H1 (cell line): ENCODE measurements around the gene CTXN1.

Experiments
- EP300 ChIP-seq, 2 experiments: IDR thresholded peaks; 1 replicate in 1 of 2; 2 replicates in 1 of 2; pipeline ENCODE4 v1.6.1; 2011 to 2012; ENCODE audit warnings: low read depth in 2 of 2, low read length in 2 of 2, mild to moderate bottlenecking in 2 of 2, borderline replicate concordance in 1 of 2, inconsistent platforms in 1 of 2, moderate library complexity in 1 of 2
- FOSL1 ChIP-seq: IDR thresholded peaks from 2 replicates; pipeline ENCODE4 v1.6.1; 2011; ENCODE audit warnings: mild to moderate bottlenecking, low read depth, low read length, moderate library complexity; ENCODE audit not compliant: insufficient read depth
- NRF1 ChIP-seq: IDR thresholded peaks from 2 replicates; pipeline ENCODE4 v1.6.1; 2011; ENCODE audit warnings: mild to moderate bottlenecking, low read depth, low read length, improper control_type of control experiment
- POLR2A ChIP-seq, 2 experiments: IDR thresholded peaks; 1 replicate in 1 of 2; 2 replicates in 1 of 2; pipeline ENCODE4 v1.6.1; 2011; ENCODE audit warnings: low read depth in 2 of 2, low read length in 2 of 2, mild to moderate bottlenecking in 2 of 2; ENCODE audit errors: control extremely low read depth in 1 of 2
- RAD21 ChIP-seq, 2 experiments: IDR thresholded peaks in 1 of 2; conservative IDR thresholded peaks in 1 of 2; 2 replicates each; pipeline ENCODE4 v1.6.1; 2011; ENCODE audit warnings: low read depth in 2 of 2, low read length in 2 of 2, improper control_type of control experiment in 1 of 2, inconsistent platforms in 1 of 2, mild to moderate bottlenecking in 1 of 2, moderate library complexity in 1 of 2
- SIRT6 ChIP-seq: IDR thresholded peaks from one replicate; pipeline ENCODE4 v1.7.1; 2012; ENCODE audit warnings: low read length, inconsistent platforms
- SP1 ChIP-seq: IDR thresholded peaks from 2 replicates; pipeline ENCODE4 v1.6.1; 2011; ENCODE audit warnings: low read depth, low read length
- YY1 ChIP-seq: IDR thresholded peaks from 2 replicates; pipeline ENCODE4 v1.6.1; 2011; ENCODE audit warnings: low read depth, mild to moderate bottlenecking, low read length
- TF ChIP-seq, protein P1 (sequence below), 3 experiments: IDR thresholded peaks; 1 replicate in 2 of 3; 2 replicates in 1 of 3; pipeline versions ENCODE4 v1.5.1 to v1.6.1; 2011; ENCODE audit warnings: low read length in 3 of 3, mild to moderate bottlenecking in 3 of 3, inconsistent platforms in 2 of 3, low read depth in 1 of 3, moderate library complexity in 1 of 3; ENCODE audit not compliant: insufficient read depth in 1 of 3; ENCODE audit errors: control extremely low read depth in 1 of 3

DNA sequence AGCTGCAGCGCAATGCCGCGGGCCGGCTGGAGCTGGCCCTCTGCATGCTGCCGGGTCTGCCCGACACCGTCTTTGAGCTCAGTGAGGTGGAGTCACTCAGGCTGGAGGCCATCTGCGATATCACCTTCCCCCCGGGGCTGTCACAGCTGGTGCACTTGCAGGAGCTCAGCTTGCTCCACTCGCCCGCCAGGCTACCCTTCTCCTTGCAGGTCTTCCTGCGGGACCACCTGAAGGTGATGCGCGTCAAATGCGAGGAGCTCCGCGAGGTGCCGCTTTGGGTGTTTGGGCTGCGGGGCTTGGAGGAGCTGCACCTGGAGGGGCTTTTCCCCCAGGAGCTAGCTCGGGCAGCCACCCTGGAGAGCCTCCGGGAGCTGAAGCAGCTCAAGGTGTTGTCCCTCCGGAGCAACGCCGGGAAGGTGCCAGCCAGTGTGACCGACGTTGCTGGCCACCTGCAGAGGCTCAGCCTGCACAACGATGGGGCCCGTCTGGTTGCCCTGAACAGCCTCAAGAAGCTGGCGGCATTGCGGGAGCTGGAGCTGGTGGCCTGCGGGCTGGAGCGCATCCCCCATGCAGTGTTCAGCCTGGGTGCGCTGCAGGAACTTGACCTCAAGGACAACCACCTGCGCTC, 26.1 kb downstream of the CTXN1 start:
- TF ChIP-seq SP1 (no peak), FOSL1 (no peak), YY1 (no peak), EP300 (IDR thresholded peaks at IDR 0.05; ENCODE audit: borderline replicate concordance in 1 of 2, low read depth in 2 of 2, low read length in 2 of 2) (no peak), RAD21 (IDR thresholded peaks at IDR 0.05 in 1 of 2, conservative IDR thresholded peaks at IDR 0.05 in 1 of 2; ENCODE audit: low read depth in 2 of 2, low read length in 2 of 2) (no peak), NRF1 (no peak), POLR2A (IDR thresholded peaks at IDR 0.05; ENCODE audit: control extremely low read depth in 1 of 2, low read depth in 2 of 2, low read length in 2 of 2) (no peak), SIRT6 (no peak)
- TF ChIP-seq, protein P1, sequence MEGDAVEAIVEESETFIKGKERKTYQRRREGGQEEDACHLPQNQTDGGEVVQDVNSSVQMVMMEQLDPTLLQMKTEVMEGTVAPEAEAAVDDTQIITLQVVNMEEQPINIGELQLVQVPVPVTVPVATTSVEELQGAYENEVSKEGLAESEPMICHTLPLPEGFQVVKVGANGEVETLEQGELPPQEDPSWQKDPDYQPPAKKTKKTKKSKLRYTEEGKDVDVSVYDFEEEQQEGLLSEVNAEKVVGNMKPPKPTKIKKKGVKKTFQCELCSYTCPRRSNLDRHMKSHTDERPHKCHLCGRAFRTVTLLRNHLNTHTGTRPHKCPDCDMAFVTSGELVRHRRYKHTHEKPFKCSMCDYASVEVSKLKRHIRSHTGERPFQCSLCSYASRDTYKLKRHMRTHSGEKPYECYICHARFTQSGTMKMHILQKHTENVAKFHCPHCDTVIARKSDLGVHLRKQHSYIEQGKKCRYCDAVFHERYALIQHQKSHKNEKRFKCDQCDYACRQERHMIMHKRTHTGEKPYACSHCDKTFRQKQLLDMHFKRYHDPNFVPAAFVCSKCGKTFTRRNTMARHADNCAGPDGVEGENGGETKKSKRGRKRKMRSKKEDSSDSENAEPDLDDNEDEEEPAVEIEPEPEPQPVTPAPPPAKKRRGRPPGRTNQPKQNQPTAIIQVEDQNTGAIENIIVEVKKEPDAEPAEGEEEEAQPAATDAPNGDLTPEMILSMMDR (IDR thresholded peaks at IDR 0.05; ENCODE audit: control extremely low read depth in 1 of 3, insufficient read depth in 1 of 3, low read depth in 1 of 3, low read length in 3 of 3) = no peak
